C4-2B (cell line): ENCODE data around the gene CLNK.

ENCODE experiments used
- CTCF ChIP-seq: fragments of 450-650 bp; conservative IDR thresholded peaks from 2 replicates; pipeline ENCODE4 v1.5.1; 2017; ENCODE audit warnings: mild to moderate bottlenecking
- ZFX ChIP-seq: fragments of 450-650 bp; IDR thresholded peaks from 2 replicates; pipeline ENCODE4 v1.6.1; 2017

GRCh38 chr4:10577508-10578426, 106.8 kb downstream of the CLNK start:
- TF ChIP-seq CTCF (no peak), ZFX (no peak)
